ENCODE data around the gene LBHD2.
A peak's percentile ranks its signal among the peaks of the same experiment; 100 is the strongest.
"Not testable (repeated sequence)": the region's sequence is repeated elsewhere in the genome, so short reads cannot be mapped to it uniquely, and the experiment has no call there.

Gene LBHD2

DNA sequence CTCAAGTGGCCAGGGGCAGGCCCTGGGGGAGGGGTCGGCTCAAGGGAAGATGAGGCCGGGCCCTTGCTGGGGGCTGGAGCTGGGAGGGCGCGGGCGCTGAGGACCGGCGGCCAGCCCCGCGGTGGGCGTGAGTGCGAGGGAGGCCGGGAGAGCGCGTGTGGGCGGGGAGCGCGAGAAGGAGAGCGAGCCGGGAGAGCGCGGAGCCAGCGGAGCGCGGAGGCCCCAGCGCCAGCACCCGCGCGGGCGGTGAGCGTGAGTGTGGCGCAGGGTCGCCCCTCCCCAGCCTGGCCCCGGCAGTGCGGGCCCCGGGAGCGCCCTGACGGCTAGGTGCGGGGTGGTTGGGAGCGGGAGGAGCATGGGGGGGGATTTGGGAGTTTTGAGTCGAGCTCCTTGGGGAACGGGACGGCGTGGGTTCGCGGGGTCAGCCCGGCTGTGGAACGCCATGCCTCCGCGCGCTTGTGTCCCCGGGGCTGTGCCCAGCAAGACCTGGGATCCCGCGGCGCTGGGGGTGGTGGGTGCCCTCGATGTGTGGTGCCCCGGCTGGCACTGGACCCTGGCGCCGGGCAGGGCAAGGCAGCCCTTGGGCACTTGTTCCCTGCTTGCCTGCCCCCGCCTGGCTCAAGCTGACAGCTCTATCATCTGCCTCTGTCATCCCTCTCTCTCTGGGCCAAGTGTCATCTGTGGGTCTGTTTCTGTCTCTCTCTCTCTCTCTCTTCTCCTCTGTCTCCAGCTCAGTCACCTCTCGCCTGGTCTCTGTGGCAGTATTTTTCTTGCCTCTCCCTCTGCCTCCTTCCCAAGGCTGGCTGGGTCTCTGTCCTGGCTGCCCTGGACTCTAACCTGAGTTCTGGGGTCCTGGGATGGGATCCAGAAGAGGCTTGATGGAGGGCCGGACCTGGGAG is at the start of gene LBHD2:
Gene LBHD2, plus strand, starts transcription at position 190 of the 899 bp plus-strand sequence. CDS start 1,803 bp downstream, outside the sequence.
- no peak within 1 kb of the TSS for H3K27ac Mint-ChIP-seq

GRCh38 chr14:103041464-103041863 is 42.5 kb upstream of the LBHD2 start:
- H3K4me1 Mint-ChIP-seq = peaks cover 7% of the 10 kb centered on the region
- no peaks in the 10 kb centered on the region for H3K36me3 Mint-ChIP-seq
- no peak for DNase-seq (ENCODE audit: low spot score in 2 of 2)
- H3K4me3 Mint-ChIP-seq = no peak overlapping the region
- H3K27ac Mint-ChIP-seq = no peak overlapping the region
- ATAC-seq = no peak
- no peaks in the 10 kb centered on the region for H3K9me3 Mint-ChIP-seq

More for the DNA sequence above, at the start of gene LBHD2:
- Mint-ChIP-seq H3K4me1 (no peaks in the 10 kb centered on the region), H3K36me3 (no peaks in the 10 kb centered on the region), H3K9me3 (no peaks in the 10 kb centered on the region), H3K4me3 (no peak within 1 kb of the TSS)
- ATAC-seq = peak; percentile 2
- DNase-seq (ENCODE audit: low spot score in 2 of 2) = no peak

- peaks cover 7% of the 10 kb centered on the region for H3K4me1 Mint-ChIP-seq
- H3K27ac Mint-ChIP-seq = no peak overlapping the region
- no peaks in the 10 kb centered on the region for H3K9me3 Mint-ChIP-seq
- H3K36me3 Mint-ChIP-seq = no peaks in the 10 kb centered on the region
- ATAC-seq = no peak
- H3K4me3 Mint-ChIP-seq = no peak overlapping the region
- no peak for DNase-seq (ENCODE audit: low spot score in 2 of 2)
These were observed 40.6 kb upstream of the LBHD2 start for GRCh38 chr14:103043257-103044015.

DNA sequence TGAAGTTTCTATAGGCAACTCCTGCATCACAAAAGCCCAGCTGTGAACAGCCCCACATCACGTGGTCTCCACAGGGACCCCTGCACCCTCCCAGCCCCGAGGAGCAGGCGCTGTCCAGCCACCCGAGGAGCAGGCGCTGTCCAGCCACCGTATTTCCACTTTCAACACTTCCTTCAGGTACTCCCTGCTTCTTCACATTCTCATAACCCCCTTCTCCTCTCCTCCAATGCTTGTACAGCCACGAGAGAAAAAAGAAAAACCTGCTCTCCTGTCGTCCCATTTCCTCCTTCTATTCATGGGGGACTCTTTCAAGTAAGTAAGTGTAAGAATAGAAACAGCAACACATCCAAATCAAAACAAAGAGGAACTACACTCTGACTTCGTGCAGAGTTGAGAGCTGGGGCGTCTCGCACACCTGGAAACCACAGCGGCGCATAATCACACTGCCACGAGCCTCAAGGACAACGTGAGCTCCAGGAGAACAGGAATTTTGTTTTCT is 38.6 kb upstream of the LBHD2 start:
- no peaks in the 10 kb centered on the region for H3K36me3 Mint-ChIP-seq
- H3K27ac Mint-ChIP-seq = no peak overlapping the region
- H3K4me1 Mint-ChIP-seq = peaks cover 7% of the 10 kb centered on the region
- no peaks in the 10 kb centered on the region for H3K9me3 Mint-ChIP-seq
- DNase-seq (ENCODE audit: low spot score in 2 of 2) = no peak
- peak overlapping the region; percentile 7 for H3K4me3 Mint-ChIP-seq
- no peak for ATAC-seq

- H3K27ac Mint-ChIP-seq; H3K4me1 Mint-ChIP-seq; DNase-seq (ENCODE audit: low spot score in 2 of 2); H3K9me3 Mint-ChIP-seq; ATAC-seq; H3K36me3 Mint-ChIP-seq; H3K4me3 Mint-ChIP-seq: not testable (repeated sequence)
These were observed 36.6 kb upstream of the LBHD2 start for GRCh38 chr14:103047453-103047852.

DNA sequence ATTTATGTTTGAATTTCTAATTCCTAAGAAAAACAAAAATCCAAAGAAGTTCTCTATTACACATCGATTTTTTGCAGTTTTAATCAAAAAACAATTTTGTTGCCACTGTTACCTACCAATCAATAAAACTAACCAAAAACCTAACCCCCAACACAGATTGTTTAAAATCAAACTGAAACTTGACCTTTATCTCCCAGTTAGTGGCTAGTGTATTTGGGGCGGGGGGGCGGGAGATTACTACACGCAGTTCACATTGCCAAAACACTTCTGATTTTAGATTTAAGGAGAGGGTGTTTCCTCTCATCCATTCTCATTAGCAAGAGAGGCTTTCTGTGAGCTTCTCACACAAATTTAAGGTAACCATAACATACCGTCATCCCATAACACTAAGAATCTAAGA is 33.1 kb upstream of the LBHD2 start:
- DNase-seq (ENCODE audit: low spot score in 2 of 2) (no peak), ATAC-seq (no peak)
- no peaks in the 10 kb centered on the region for H3K9me3 Mint-ChIP-seq
- no peak overlapping the region for H3K27ac Mint-ChIP-seq
- no peak overlapping the region for H3K4me3 Mint-ChIP-seq
- H3K36me3 Mint-ChIP-seq = no peaks in the 10 kb centered on the region
- no peaks in the 10 kb centered on the region for H3K4me1 Mint-ChIP-seq

DNA sequence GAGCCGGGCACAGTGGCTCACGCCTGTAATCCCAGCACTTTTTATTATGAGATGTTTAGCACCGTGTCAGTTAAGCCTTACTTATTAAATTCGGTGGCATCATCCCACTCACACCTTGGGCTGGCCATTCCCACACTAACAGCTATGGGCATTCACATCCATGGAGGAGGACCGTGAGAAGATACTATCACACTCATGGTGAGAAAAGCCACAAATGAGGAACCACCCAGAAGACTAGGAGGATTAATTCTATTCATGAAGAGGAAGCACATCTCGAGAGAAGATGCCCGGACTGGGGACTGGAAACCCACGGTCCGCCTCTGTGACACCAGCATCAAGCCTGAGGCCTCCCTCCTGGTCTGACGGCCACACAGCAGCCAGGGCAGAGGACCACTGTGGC is 31.6 kb upstream of the LBHD2 start:
- H3K27ac Mint-ChIP-seq = no peak overlapping the region
- no peak overlapping the region for H3K4me3 Mint-ChIP-seq
- ATAC-seq = no peak
- no peaks in the 10 kb centered on the region for H3K4me1 Mint-ChIP-seq
- H3K9me3 Mint-ChIP-seq = no peaks in the 10 kb centered on the region
- DNase-seq (ENCODE audit: low spot score in 2 of 2) = no peak
- H3K36me3 Mint-ChIP-seq = no peaks in the 10 kb centered on the region

GRCh38 chr14:103055695-103056094 is 28.3 kb upstream of the LBHD2 start:
- H3K27ac Mint-ChIP-seq = no peak overlapping the region
- H3K9me3 Mint-ChIP-seq = no peaks in the 10 kb centered on the region
- no peaks in the 10 kb centered on the region for H3K4me1 Mint-ChIP-seq
- H3K36me3 Mint-ChIP-seq = no peaks in the 10 kb centered on the region
- no peak for ATAC-seq
- DNase-seq (ENCODE audit: low spot score in 2 of 2) = no peak
- H3K4me3 Mint-ChIP-seq = peak overlapping the region; percentile 62

GRCh38 chr14:103056322-103057027 is 27.5 kb upstream of the LBHD2 start:
- no peaks in the 10 kb centered on the region for H3K9me3 Mint-ChIP-seq
- no peaks in the 10 kb centered on the region for H3K36me3 Mint-ChIP-seq
- peak overlapping the region; percentile 62 for H3K4me3 Mint-ChIP-seq
- no peak overlapping the region for H3K27ac Mint-ChIP-seq
- DNase-seq (ENCODE audit: low spot score in 2 of 2) = no peak
- H3K4me1 Mint-ChIP-seq = no peaks in the 10 kb centered on the region
- no peak for ATAC-seq

GRCh38 chr14:103057028-103057371 is 27.0 kb upstream of the LBHD2 start:
- H3K4me3 Mint-ChIP-seq = peak overlapping the region; percentile 62
- peak; percentile 35 for ATAC-seq
- H3K4me1 Mint-ChIP-seq = no peaks in the 10 kb centered on the region
- no peak for DNase-seq (ENCODE audit: low spot score in 2 of 2)
- no peaks in the 10 kb centered on the region for H3K9me3 Mint-ChIP-seq
- no peak overlapping the region for H3K27ac Mint-ChIP-seq
- no peaks in the 10 kb centered on the region for H3K36me3 Mint-ChIP-seq

- no peak within 1 kb of the TSS for H3K27ac Mint-ChIP-seq
- no peaks in the 10 kb centered on the region for H3K9me3 Mint-ChIP-seq
- H3K4me3 Mint-ChIP-seq = peak within 1 kb of the TSS; percentile 62
- peak in 1 of 2 donors; percentile 22 for DNase-seq (ENCODE audit: low spot score in 2 of 2)
- H3K36me3 Mint-ChIP-seq = no peaks in the 10 kb centered on the region
- no peaks in the 10 kb centered on the region for H3K4me1 Mint-ChIP-seq
- peak; percentile 89 for ATAC-seq
These were observed 26.4 kb upstream of the LBHD2 start, which contains the start of gene CDC42BPB for GRCh38 chr14:103057372-103058163. CDC42BPB (minus strand) TSS chr14:103057549; CDS start chr14:103057173, 376 bp downstream.

DNA sequence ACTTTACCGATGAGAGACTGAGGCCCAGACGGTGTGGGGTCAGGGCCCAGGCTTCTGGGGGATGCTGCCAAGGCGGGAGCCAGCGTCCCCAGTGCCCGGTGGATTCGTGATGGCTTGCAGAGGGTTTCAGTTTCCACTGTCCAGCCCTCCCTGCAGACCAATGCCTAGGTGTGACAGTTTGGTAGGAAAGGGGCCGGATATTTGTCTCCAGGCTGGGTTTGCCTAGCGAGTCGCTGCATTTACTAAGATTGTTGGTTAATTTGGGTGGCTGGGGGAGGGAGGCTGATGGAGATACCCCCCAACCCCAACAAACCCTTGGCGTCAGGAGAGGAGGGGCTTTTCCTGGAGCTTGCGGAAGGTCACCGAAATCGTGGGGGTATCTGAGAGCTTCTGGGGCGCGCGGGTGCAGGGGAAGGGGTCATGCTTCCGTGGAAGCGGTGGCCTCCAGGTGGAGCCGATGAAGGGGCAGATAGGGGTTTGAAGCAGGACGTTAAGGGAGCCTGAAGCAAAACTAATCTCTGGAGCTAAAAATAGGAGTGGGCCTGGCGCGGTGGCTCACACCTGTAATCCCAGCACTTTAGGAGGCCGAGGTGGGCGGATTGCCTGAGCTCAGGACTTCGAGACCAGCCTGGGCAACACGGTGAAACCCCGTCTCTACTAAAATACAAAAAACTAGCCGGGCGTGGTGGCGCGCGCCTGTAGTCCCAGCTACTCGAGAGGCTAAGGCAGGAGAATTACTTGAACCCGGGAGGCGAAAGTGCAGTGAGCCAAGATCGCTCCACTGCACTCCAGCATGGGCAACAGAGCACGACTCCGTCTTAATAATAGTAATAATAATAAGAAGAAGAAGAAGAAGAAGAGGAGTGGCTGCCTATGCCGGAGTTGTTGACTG is 25.6 kb upstream of the LBHD2 start:
- no peaks in the 10 kb centered on the region for H3K4me1 Mint-ChIP-seq
- peak overlapping the region; percentile 22 for H3K4me3 Mint-ChIP-seq
- H3K9me3 Mint-ChIP-seq = no peaks in the 10 kb centered on the region
- no peak overlapping the region for H3K27ac Mint-ChIP-seq
- ATAC-seq (no peak), DNase-seq (ENCODE audit: low spot score in 2 of 2) (no peak)
- no peaks in the 10 kb centered on the region for H3K36me3 Mint-ChIP-seq

- Mint-ChIP-seq H3K36me3 (no peaks in the 10 kb centered on the region), H3K4me1 (no peaks in the 10 kb centered on the region), H3K27ac (no peak overlapping the region), H3K9me3 (no peaks in the 10 kb centered on the region), H3K4me3 (no peak overlapping the region)
- no peak for DNase-seq (ENCODE audit: low spot score in 2 of 2)
- no peak for ATAC-seq
These were observed 24.5 kb upstream of the LBHD2 start for GRCh38 chr14:103059556-103059955.

- ATAC-seq (no peak), DNase-seq (ENCODE audit: low spot score in 2 of 2) (no peak)
- H3K27ac Mint-ChIP-seq = no peak overlapping the region
- H3K36me3 Mint-ChIP-seq = no peaks in the 10 kb centered on the region
- H3K4me3 Mint-ChIP-seq = no peak overlapping the region
- no peaks in the 10 kb centered on the region for H3K9me3 Mint-ChIP-seq
- H3K4me1 Mint-ChIP-seq = no peaks in the 10 kb centered on the region
These were observed 22.5 kb upstream of the LBHD2 start for GRCh38 chr14:103061482-103061976.
